Astrocyte (in vitro differentiated cells and primary cell): ENCODE data around the gene DTNB. TPM values are rescaled to one million over a fixed set of nuclear protein-coding genes. Genes with fewer than 3 reads are reported as not detected.

ENCODE experiments used
- DNase-seq: peaks from one replicate; pipeline ENCODE4 v3.0.0-alpha.2; 2010; ENCODE audit warnings: low read depth
- FAIRE-seq: peaks from 2 replicates; lab custom pipeline; 2011; peaks lifted over from hg19 to GRCh38; lab: Jason Lieb, UNC
- H2AFZ ChIP-seq: 2 replicates; pipeline ENCODE4 v1.6.0; 2012; ENCODE audit warnings: low read depth, low read length, inconsistent platforms
- H3K27ac ChIP-seq: 2 replicates; pipeline ENCODE4 v1.5.1; 2011; ENCODE audit warnings: low read depth, low read length, inconsistent platforms
- H3K27me3 ChIP-seq: 2 replicates; pipeline ENCODE4 v1.6.0; 2011; ENCODE audit warnings: low read length, inconsistent platforms; ENCODE audit not compliant: insufficient read depth
- H3K36me3 ChIP-seq: 2 replicates; pipeline ENCODE4 v1.5.1; 2011; ENCODE audit warnings: low read length, inconsistent platforms; ENCODE audit not compliant: insufficient read depth
- H3K4me1 ChIP-seq: 2 replicates; pipeline ENCODE4 v1.5.1; 2011; ENCODE audit warnings: low read length, inconsistent platforms; ENCODE audit not compliant: insufficient read depth
- H3K4me2 ChIP-seq: 2 replicates; pipeline ENCODE4 v1.6.0; 2012; ENCODE audit warnings: low read length, inconsistent platforms
- H3K4me3 ChIP-seq: 2 replicates; pipeline ENCODE4 v1.5.1; 2011; ENCODE audit warnings: low read depth, mild to moderate bottlenecking, low read length, inconsistent platforms; ENCODE audit not compliant: insufficient read depth
- H3K79me2 ChIP-seq: 2 replicates; pipeline ENCODE4 v1.6.0; 2012; ENCODE audit warnings: mild to moderate bottlenecking, low read length, inconsistent platforms; ENCODE audit not compliant: insufficient read depth
- H3K9ac ChIP-seq: 2 replicates; pipeline ENCODE4 v1.6.0; 2012; ENCODE audit warnings: mild to moderate bottlenecking, low read length, inconsistent platforms
- H3K9me3 ChIP-seq: 2 replicates; pipeline ENCODE4 v1.5.1; 2012; ENCODE audit warnings: low read depth, mild to moderate bottlenecking, low read length, inconsistent platforms; ENCODE audit not compliant: insufficient read depth
- H4K20me1 ChIP-seq: 2 replicates; pipeline ENCODE4 v1.6.0; 2012; ENCODE audit warnings: low read length, inconsistent platforms; ENCODE audit not compliant: insufficient read depth
- H3K27ac Mint-ChIP-seq: one replicate; pipeline ENCODE4 v1.8.0; 2021; ENCODE audit warnings: mild to moderate bottlenecking, mixed read lengths; ENCODE audit not compliant: unreplicated experiment
- H3K27me3 Mint-ChIP-seq: one replicate; pipeline ENCODE4 v1.8.0; 2021; ENCODE audit warnings: low read depth, mixed read lengths; ENCODE audit not compliant: unreplicated experiment
- H3K36me3 Mint-ChIP-seq: one replicate; pipeline ENCODE4 v1.8.0; 2021; ENCODE audit warnings: low read depth, mixed read lengths; ENCODE audit not compliant: unreplicated experiment
- H3K4me1 Mint-ChIP-seq: one replicate; pipeline ENCODE4 v1.8.0; 2021; ENCODE audit warnings: low read depth, mixed read lengths; ENCODE audit not compliant: unreplicated experiment
- H3K4me3 Mint-ChIP-seq: one replicate; pipeline ENCODE4 v1.8.0; 2021; ENCODE audit warnings: mild to moderate bottlenecking, moderate library complexity, mixed read lengths; ENCODE audit not compliant: unreplicated experiment
- H3K9me3 Mint-ChIP-seq: one replicate; pipeline ENCODE4 v1.8.0; 2021; ENCODE audit warnings: mild to moderate bottlenecking, mixed read lengths; ENCODE audit not compliant: unreplicated experiment
- EZH2 ChIP-seq: IDR thresholded peaks from 2 replicates; pipeline ENCODE4 v1.6.1; 2012; ENCODE audit warnings: mild to moderate bottlenecking, low read length, inconsistent platforms; ENCODE audit not compliant: insufficient read depth
- total RNA-seq: library from RNA; stranded (reverse); gene quantifications from 2 replicates; pipeline ENCODE4 v1.2.1, GENCODE V29; 2021
- TF ChIP-seq, protein P1 (sequence below): IDR thresholded peaks from 2 replicates; pipeline ENCODE4 v1.5.1; 2011; ENCODE audit warnings: low read depth, mild to moderate bottlenecking, inconsistent platforms, low read length, moderate library complexity; ENCODE audit not compliant: insufficient read depth

Gene DTNB
- total RNA-seq, 1 donor from 2014 or later: 5.1 TPM

DNA sequence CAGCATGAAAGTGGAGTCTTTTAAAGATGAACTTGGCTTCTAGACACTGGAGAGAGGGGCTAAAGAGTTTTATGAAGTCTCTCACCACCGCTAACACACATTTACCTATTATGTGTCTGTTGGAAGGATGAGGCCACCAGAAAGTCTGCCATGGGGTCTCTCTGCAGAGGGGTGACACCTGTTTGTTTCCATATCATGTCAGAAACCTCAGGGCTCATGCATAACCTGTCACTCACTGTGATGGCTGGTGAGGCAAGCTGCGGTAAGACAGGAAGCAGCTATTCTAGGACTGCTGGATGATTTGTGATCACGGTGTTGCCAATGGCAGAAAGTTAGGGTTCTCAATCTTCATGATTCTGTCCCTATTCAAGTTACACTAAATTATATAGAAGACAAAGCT lies 270.9 kb downstream of the DTNB start:
- TF ChIP-seq, protein P1, sequence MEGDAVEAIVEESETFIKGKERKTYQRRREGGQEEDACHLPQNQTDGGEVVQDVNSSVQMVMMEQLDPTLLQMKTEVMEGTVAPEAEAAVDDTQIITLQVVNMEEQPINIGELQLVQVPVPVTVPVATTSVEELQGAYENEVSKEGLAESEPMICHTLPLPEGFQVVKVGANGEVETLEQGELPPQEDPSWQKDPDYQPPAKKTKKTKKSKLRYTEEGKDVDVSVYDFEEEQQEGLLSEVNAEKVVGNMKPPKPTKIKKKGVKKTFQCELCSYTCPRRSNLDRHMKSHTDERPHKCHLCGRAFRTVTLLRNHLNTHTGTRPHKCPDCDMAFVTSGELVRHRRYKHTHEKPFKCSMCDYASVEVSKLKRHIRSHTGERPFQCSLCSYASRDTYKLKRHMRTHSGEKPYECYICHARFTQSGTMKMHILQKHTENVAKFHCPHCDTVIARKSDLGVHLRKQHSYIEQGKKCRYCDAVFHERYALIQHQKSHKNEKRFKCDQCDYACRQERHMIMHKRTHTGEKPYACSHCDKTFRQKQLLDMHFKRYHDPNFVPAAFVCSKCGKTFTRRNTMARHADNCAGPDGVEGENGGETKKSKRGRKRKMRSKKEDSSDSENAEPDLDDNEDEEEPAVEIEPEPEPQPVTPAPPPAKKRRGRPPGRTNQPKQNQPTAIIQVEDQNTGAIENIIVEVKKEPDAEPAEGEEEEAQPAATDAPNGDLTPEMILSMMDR: no peak
- no peak for TF ChIP-seq EZH2
- no peaks in the 10 kb centered on the region for H3K79me2 ChIP-seq
- H2AFZ ChIP-seq: no peak overlapping the region
- H3K4me1 Mint-ChIP-seq: peaks cover 3% of the 10 kb centered on the region
- H3K9me3 ChIP-seq: no peaks in the 10 kb centered on the region
- no peak overlapping the region for H3K9ac ChIP-seq
- DNase-seq: no peak
- no peaks in the 10 kb centered on the region for H3K27me3 Mint-ChIP-seq
- no peak overlapping the region for H3K27ac Mint-ChIP-seq
- H3K9me3 Mint-ChIP-seq: no peaks in the 10 kb centered on the region
- H3K4me3 Mint-ChIP-seq: no peak overlapping the region
- no peaks in the 10 kb centered on the region for H3K36me3 ChIP-seq
- no peak overlapping the region for H3K27ac ChIP-seq
- H3K4me1 ChIP-seq: no peaks in the 10 kb centered on the region
- H3K4me3 ChIP-seq: no peak overlapping the region
- H3K27me3 ChIP-seq: no peaks in the 10 kb centered on the region
- FAIRE-seq: no peak
- no peaks in the 10 kb centered on the region for H4K20me1 ChIP-seq
- H3K4me2 ChIP-seq: no peak overlapping the region
- no peaks in the 10 kb centered on the region for H3K36me3 Mint-ChIP-seq

- no peak overlapping the region for H3K4me3 Mint-ChIP-seq
- Histone ChIP-seq H3K27me3 (no peaks in the 10 kb centered on the region), H2AFZ (no peak overlapping the region), H3K79me2 (no peaks in the 10 kb centered on the region), H3K4me1 (no peaks in the 10 kb centered on the region), H4K20me1 (no peaks in the 10 kb centered on the region), H3K36me3 (no peaks in the 10 kb centered on the region), H3K9ac (no peak overlapping the region), H3K9me3 (no peaks in the 10 kb centered on the region), H3K4me3 (no peak overlapping the region), H3K4me2 (no peak overlapping the region), H3K27ac (no peak overlapping the region)
- no peaks in the 10 kb centered on the region for H3K9me3 Mint-ChIP-seq
- H3K27me3 Mint-ChIP-seq: no peaks in the 10 kb centered on the region
- TF ChIP-seq EZH2: no peak
- TF ChIP-seq, protein P1: no peak
- DNase-seq (no peak), FAIRE-seq (no peak)
- no peaks in the 10 kb centered on the region for H3K36me3 Mint-ChIP-seq
- no peak overlapping the region for H3K27ac Mint-ChIP-seq
- H3K4me1 Mint-ChIP-seq: peaks cover 3% of the 10 kb centered on the region
Observed at GRCh38 chr2:25401307-25402026, 271.9 kb downstream of the DTNB start.

DNA sequence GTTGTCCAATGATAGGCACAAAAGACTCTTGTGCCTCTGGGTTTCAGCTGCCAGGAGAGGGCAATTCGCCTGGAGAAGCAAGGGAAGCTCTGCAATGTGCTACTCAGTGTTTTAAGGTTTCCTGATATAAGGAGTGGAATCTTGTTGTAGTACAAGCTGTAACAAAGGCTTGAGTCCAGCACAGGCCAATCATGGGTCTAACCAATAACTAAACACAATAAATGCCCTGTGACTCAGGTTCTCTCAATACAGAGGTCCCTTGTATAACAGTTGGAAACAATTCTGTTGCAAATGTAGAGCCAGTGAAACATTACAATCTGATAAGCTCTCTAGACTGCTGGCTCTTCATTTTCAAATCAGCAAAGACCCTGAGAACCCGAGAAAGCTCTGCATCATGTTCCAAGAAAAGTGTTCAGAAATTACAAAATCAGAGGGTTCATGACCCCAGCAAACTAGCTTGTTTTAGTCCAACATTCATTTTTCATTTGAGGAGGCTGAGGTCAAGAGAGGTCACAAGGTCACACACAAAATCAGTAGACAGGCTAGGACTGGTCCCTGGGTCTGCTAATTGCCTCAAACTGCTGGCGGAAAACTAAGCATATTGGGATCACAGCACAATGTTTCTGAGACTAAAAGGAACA lies 272.7 kb downstream of the DTNB start:
- H3K36me3 ChIP-seq: no peaks in the 10 kb centered on the region
- Mint-ChIP-seq H3K9me3 (no peaks in the 10 kb centered on the region), H3K36me3 (no peaks in the 10 kb centered on the region), H3K27ac (no peak overlapping the region), H3K4me3 (no peak overlapping the region), H3K4me1 (peaks cover 3% of the 10 kb centered on the region), H3K27me3 (no peaks in the 10 kb centered on the region)
- H3K27ac ChIP-seq: no peak overlapping the region
- DNase-seq (no peak), FAIRE-seq (no peak)
- H3K27me3 ChIP-seq: no peaks in the 10 kb centered on the region
- H3K4me2 ChIP-seq: no peak overlapping the region
- no peaks in the 10 kb centered on the region for H3K9me3 ChIP-seq
- no peaks in the 10 kb centered on the region for H4K20me1 ChIP-seq
- H3K4me1 ChIP-seq: no peaks in the 10 kb centered on the region
- no peak overlapping the region for H3K4me3 ChIP-seq
- no peak for TF ChIP-seq EZH2
- TF ChIP-seq, protein P1: no peak
- no peak overlapping the region for H3K9ac ChIP-seq
- no peak overlapping the region for H2AFZ ChIP-seq
- no peaks in the 10 kb centered on the region for H3K79me2 ChIP-seq
